COLO668 (cell line): Measurements from ENCODE around the gene MYOM3.
"Not testable (repeated sequence)": the region's sequence is repeated elsewhere in the genome, so short reads cannot be mapped to it uniquely, and the experiment has no call there.

Source experiments
- DNase-seq: peaks from one replicate; lab custom pipeline; 2025; ENCODE audit not compliant: unreplicated experiment; lab: John Stamatoyannopoulos, UW

MYOM3 gene

DNA sequence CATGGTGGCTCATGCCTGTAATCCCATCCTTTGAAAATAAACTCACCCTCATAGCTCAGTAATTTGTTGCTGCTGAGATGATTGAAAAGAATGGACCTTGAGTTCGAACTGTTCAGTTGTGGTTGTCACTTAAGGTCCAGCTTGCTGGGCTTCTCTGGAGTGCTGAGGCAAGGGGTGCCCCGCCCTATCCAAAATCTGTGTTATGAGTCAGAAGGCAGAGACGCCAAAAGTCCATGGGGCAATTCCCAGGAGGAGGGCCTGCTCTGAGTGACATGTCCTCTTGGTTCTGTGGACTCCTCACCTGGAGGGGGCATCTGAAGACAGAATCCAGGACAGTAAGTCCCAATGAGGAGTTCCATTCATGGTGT is 64.8 kb downstream of the MYOM3 start:
- DNase-seq = no peak

DNA sequence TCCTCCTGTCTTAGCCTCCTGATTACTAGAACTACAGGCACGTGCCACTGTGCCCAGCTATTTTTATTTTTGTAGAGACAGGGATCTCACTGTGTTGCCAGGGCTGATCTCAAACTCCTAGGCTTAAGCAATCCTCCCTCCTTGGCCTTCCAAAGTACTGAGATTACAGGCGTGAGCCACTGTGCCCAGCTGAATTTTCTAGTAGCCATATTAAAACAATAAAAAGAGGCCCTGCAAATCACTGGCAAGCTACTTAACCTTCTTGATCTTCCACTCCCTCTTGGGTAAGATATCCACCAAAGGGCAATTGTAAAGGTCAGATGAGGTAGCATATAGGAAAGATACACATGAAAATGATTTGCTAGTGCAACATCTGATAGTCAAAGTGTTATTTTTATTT is 66.2 kb downstream of the MYOM3 start:
- no peak for DNase-seq

DNA sequence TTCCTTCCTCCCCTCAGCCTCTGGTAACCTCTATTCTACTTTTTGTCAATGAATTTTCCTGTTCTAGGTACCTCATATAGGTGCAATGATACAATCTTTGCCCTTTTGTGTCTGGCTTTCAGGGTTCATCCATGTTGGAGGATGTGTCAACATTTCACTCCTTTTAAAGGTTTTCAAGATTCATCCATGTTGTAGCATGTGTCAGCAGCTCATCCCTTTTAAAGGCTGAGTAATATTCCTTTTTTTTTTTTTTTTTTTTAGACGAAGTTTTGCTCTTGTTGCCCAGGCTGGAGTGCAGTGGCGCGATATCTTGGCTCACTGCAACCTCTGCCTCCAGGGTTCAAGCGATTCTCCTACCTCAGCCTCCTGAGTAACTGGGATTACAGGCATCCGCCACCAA is 67.3 kb downstream of the MYOM3 start:
- DNase-seq = not testable (repeated sequence)

DNA sequence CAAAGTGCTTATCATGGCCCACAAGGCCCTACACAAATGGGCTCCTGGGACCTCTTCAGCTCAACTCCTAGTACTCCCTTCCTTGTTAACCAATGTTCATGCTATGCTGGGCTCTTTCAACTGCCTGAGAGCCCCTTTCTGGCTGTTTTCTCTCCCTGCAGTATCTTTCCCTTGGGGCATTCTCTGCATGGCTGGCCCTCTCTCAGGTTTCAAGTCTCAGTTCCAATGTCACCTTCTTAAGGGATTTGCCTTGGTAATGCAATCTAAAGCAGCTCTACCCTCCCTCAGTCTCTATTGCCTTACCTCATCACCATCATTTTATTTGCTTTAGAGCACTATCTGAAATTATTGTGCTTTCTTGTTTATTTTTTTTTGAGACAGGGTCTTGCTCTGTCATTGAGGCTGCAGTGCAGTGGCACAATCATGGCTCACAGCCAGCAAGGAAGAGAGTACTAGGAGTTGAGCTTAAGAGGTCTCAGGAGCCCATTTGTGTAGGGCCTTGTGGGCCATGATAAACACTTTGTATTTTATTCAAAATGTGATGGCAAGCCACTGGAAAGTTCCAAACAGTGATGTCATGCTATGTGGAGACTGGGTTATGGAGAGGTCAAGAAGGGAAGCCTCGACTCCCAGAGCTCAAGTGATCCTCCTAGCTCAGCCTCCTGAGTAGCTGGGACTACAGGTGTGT is 68.4 kb downstream of the MYOM3 start:
- no peak for DNase-seq

DNA sequence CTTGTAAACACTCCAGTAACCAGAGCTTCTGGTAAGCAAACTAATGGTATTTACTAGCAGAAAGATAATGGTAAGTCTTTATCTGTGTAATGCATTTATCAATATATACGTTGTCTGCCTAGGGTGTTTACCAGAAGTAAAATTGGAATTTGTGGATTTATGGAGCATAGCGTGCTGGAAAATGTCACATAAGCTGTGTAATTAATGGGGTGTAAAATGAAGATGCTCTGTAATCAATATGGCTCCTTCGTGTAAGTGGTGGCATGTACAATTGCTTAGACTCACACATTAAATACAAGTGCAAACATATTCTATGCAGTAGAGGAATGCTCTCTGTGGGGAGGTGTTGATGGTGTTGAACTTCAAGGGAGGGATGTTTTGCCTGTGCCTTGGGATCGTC is 69.6 kb downstream of the MYOM3 start:
- no peak for DNase-seq

DNA sequence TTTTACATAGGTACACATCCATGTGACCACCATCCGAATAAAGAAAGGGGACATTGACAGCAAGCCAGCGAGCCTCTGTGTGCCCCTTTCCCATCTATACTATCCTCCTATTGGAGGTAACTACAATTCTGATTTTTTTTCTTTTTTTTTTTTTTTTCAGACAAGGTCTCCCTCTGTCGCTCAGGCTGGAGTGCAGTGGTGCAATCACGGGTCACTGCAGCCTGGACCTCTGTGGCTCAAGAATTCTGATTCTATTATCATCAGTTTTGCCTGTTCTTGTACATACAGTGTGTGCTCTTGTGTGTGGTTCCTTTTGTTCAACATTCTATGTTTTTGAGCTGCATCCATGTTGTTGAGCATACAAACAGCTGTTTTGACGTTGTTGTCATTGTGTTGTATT is 75.8 kb downstream of the MYOM3 start:
- DNase-seq = no peak

DNA sequence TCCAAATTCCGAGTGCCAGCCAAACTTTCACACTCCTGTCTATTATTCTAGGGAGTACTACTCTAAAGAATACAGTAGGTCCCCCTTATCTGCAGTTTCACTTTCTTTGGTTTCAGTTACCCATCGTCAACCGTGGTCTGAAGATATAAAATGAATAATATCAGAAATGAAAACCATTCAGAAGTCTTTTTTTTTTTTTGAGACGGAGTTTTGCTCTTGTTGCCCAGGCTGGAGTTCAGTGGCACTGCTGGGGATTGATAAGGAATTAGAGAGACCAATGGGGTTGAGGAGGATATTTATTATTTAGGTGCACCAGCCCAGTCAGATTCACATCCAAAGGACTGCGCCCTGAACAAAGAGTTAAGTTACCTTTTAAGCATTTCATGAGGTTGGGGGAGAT is 79.0 kb downstream of the MYOM3 start:
- DNase-seq = no peak

DNA sequence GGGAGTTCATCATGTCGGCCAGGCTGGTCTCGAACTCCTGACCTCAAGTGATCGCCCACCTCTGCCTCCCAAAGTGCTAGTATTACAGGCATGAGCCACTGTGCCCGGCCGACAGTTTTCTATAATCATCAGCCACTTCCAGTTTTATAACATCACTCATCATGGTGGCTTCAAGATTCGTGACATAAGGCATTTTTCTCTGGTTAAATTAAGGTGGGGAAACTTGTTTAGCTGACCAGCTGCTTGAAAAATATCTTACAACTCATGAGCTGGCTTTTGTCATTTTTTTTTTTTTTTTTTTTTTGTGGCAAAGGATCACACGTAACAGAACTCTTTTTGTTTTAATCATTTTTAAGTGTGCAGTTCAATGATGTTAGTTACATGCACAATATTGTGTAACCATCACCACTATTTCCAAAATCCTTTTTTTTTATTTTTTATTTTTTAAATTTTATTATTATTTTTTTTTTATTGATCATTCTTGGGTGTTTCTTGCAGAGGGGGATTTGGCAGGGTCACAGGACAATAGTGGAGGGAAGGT is 80.9 kb downstream of the MYOM3 start:
- not testable (repeated sequence) for DNase-seq

DNA sequence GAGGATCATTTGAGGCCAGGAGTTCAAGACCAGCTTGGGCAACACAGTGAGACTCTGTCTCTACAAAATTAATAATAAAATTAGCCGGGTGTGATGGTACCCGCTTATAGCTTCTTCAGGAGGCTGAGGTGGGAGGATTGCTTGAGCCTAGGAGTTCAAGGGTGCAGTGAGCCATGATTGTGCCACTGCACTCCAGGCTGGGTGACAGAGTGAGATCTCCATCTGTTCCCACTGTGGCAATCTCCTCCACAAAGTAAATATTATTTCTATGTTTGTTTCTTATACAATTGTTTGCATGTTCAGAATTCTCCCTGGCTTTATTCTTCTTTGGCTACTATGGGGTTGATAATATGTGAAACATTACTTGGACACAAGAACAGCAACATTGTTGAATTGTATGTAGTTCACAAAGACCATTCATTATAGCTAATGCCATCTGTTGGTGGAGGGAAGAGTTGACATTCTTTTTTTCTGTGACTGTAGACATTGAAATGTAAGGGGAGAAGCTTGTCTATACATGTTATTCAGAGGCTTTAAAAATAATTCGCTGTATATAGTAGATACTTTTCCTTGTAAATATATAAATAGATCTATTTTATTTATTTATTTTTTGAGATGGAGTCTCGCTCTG is 84.0 kb downstream of the MYOM3 start:
- DNase-seq = no peak

DNA sequence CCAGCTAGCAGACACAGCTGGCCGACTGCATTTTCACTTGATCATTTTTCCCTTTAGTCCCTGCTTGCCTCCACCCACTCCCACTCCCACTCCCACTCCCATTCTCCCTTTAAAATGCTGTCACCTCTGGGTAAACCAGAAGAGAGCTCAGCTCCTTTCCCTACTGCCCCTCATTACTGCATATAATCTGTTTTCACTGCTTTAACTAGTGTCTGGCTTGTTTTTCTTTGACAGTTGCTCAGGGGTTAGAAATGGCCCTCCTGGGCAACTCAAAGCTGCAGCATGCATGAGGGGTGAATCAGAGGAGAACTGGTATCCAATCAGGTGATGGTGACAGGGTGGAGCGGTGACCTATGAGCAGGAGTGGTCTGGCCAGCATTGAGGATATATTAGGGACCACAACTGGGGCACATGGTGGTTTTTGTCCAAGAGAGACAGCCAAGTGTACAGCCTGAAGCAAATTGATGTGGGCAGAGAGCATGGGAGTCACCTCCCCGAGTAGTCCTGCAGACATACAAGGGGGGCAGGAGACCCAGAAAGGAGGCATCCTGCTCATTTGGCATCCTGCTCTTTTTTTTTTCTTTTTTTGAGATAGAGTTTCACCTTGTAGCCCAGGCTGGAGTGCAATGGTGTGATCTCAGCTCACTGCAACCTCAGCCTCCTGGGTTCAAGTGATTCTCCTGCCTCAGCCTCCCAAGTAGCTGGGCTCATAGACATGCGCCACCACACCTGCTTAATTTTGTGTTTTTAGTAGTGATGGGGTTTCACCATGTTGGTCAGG is 89.2 kb downstream of the MYOM3 start:
- no peak for DNase-seq

DNA sequence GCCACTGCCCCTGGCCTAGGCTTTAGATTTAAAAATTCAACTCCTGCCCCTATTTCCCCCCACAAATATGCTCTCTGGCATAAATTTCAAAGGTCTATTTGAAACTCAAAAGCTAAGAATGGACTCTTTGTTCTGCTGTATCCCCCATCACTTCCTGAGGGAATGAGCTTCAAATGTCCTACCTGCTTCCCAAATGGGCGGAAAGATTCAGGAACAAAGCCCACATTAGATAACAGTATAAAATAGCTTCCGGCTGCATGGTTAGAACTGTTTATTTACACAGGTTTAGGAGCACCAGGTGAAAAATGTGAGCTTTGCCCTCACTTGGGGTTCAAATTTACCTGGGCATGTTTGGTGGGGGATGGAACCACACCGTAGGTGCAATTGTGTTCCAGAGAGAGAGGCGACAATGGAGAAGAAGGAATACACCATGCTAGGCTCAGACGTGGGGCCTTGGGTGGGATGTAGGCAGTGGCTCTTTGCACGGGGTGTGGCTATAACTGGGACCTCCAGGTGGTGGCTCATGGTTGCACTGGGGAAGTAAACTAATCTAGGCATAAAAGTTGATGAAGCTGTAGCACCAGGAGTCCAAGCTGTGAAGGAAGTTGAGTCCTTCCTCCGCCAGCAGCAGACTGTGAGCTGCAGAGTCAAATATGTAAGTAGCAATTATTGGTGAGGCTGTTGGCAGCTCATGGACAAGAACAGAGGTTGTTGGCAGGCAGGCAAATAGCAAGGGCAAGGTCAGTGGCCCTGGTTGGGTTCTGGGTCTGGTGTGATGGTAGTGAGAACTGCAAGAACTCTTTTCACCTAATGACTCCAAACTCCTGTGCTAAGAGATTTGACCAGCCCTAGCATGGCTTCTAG is 90.3 kb downstream of the MYOM3 start:
- DNase-seq = peak; percentile 65

DNA sequence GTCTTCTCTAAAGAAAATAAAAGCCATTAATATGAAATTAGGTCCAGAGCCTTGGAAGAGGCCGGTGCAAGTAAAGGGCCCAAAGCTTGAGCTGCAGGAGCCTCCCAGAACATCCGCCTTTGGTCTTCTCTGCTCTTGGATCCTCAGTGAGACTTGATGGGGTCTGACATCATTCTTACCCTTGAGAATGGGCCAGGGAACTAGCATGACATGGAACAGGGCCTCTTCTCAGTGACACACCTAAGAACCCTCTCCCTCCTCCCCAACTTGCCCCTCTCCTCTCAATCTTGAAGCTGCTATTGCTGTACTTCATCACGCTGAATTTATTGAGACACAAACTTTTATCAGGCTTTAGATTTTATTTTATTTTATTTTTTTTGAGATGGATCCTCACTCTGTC is 91.5 kb downstream of the MYOM3 start:
- DNase-seq = no peak

DNA sequence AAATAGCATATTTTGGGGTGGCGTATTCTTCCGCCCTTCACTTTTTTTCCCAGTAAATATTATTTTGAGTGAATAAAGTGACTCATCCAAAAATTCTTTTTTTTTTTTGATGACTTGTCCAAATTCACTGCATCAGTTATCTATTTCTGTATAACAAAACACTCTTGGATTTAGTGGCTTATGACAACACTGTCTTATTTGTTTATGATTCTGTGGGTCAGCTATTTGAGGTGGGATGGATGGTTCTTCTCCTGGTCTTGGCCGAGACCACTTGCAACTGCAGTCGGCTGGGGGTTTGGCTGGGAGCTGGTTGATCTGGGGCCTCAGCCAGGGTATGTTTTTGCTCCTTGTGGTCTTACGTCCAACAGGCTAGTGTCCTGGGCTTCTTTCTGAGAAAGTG is 91.9 kb downstream of the MYOM3 start:
- no peak for DNase-seq

DNA sequence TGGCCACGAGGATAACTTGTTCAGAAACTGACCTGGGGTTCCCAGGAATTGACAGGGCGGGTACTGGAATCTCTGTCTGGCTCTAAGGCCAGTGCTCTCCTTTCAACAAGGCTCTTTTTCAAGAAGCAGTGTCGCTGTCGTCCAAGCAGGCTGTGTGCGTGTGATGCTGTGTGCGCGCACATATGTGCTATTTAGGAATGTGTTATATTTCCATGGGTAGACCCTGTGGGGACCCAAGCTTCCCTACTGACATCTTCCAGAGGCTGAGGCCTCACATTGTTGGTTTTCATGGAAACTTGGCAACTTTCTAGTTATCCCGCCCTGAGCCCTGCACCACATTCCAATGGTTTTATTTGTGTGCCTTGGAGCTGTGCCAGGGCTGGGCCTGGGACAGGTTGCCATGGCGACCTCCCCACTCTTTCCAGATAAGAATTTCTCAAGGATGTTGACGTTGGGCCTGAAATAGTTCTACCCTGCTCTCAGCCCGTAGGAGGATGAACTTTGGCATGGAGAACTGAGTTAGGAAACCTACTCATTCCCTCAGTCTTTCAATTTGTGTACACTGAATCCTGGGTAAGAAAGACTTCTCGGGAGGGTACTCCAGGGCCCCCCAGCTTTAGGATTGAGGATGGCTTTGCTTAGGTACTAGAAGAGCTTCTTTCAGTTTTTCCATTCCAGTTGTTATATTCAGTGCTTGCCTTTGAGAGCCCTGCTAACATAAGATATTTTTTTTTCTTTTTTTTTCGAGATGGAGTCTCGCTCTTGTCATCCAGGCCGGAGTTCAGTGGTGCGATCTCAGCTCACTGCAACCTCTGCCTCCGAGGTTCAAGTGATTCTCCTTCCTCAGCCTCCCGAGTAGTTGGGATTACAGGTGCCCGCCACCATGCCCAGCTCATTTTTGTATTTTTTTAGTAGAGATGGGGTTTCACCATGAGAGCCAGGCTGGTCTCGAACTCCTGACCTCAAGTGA is 93.0 kb downstream of the MYOM3 start:
- peak; percentile 72 for DNase-seq

DNA sequence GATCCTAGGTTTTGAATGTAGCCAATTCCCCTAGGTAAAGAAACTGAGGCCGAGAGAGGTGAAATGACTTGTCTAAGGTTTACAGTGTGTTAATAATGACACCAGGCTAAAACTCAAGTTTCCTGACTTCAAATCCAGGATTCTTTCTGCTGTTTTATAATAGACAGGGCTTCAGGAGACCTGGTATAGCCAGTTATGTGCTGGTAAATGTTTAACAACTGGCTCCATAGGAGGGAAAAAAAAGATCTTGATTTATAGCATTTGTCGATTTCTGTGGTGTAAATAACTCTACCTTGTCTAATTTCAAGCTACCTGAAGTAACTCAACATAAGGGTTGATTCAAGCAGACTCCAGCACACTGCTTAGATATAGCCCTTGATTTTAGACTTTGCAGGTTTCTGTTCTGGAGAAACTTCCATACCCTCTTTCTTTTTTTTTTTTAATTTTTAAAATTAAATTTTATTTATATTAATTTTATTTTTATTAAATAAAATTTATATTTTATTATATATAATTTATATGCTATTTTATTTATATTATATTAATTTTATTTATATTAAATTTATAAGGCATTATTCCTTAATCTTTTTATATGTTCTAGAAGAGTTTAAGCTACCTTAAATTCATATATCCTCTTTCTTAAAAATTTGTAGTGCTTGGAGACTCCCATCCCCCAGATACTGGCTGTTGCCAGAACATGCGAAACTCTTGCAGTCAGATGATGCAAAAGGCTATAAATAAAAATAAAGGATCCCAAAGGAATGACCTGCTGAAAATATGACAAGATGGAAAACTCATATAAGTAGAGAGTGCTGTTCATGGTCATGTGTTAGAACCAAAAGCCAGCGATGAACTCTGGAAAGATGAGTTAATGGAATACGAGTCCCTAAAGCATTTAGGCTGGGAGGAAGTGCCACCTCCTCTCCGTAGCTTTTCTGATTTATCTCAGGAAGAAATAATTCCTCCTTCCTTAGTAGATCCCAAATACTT is 96.4 kb downstream of the MYOM3 start:
- no peak for DNase-seq

DNA sequence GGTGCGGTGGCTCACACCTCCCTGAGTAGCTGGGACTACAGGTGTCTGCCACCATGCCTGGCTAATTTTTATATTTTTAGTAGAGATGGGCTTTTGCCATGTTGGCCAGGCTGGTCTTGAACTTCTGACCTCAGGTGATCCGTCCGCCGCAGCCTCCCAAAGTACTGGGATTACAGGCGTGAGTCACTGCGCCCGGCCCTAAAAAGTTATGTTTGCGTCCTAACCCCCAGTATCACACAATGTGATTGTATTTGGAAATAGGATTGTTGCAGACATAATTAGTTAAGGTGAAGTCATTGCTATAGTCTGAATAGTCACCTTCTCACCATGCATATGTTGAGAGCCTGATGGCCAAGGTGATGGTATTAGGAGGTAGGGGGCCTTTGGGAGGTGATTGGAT is 99.1 kb downstream of the MYOM3 start:
- DNase-seq = not testable (repeated sequence)

DNA sequence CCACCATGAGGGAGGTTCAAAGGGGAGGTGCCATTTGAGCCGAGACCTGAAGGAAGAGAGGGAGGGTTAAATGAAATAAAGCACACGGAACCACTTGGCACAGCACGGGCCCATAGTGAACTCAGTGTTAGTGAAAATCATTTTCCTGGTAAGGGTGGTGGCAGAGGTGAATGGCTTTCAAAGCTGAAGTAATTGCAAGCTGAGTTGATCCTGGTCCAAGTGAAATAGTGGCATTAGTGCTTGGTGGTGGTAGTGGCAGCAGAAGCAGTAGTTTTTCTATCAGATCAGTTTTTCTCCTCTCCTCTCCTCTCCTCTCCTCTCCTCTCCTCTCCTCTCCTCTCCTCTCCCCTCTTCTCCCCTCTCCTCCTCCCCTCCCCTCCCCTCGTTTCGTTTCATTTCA is 101.3 kb downstream of the MYOM3 start:
- DNase-seq = no peak

DNA sequence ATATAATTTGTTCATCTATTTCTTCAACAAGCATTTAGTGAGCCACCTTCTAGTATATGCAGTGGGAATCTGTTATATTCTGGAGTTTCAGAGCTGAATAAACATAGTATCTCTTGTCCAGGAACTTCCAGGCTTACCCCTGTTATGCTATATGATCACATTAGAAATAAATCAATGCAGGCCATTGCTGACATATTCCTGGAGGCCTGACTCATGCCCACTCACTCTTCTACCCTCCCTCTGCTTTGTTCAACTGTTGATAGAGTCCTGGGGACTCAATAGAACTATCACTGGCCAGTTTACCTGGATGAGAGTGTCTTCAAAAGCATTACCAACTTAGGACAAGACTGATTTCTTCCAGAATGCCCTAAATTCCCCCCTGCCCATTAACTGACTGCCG is 102.5 kb downstream of the MYOM3 start:
- no peak for DNase-seq
